ENCODE results near the gene TIAM2. TPM values are rescaled to one million over a fixed set of nuclear protein-coding genes. Genes with fewer than 3 reads are reported as not detected.

The TIAM2 gene
- total RNA-seq, 1 donor from 2014 or later, result 5.9 TPM

DNA sequence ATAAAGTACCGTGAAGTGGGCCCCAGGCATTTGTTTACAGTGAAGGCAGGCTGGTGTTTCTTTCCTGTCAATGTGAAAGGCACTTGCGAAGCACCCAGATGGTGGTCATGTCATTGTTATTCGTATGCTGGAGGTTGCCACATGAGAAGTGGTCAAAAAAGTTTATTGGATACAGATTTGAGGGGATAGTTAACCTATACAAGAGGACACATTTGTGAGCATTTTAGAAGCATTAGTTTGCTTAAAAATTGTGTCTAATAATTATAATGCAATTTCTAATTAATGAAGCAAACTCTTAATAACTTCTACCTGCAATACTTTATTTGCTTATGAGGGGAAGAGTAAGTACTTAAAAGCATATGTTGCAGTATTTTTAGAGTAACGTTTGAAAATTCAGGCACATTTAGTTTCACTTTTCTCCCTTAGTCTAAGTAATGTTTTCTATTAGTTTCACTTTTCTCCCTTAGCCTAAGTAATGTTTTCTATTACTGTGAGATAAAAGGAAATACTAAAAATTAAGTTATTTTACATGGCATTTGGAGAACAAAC, 148.0 kb downstream of the TIAM2 start:
- intact Hi-C loops (cut with DNase I), result no loop called here
- H3K27ac ChIP-seq, result no peak overlapping the region

DNA sequence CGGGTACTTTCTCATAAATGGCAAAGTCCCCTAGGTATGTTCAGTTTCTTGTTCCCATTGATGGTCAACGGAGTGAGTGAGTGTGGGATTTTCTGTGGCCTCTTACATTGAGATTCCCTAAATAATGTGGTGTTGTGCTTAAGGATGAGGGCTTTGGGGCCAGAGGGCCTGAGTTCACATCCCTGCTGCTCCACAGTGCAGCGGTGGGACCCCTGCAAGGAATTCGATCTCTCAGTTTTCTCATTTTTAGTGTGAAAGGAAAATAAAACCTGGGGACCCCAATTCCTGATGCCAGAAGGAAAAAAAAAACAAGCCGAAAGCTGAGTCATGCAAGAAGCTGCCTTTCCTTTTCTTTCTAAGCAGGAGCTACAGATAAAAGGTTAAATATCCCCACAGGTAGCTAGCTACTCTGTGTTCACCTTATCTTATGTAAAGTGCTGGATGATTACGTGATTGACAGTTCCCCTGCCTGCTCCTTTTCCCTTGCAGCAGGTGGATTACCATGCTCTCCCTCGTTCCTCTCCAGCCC, 148.5 kb downstream of the TIAM2 start:
- Histone ChIP-seq H3K27me3 (ENCODE audit: low read depth) (no peaks in the 10 kb centered on the region), H3K4me1 (peaks cover 15% of the 10 kb centered on the region), H3K9me3 (no peaks in the 10 kb centered on the region), H3K27ac (peak overlapping the region; percentile 31), H3K4me3 (peak overlapping the region; percentile 0), H3K36me3 (no peaks in the 10 kb centered on the region)
- TF ChIP-seq, protein P1, sequence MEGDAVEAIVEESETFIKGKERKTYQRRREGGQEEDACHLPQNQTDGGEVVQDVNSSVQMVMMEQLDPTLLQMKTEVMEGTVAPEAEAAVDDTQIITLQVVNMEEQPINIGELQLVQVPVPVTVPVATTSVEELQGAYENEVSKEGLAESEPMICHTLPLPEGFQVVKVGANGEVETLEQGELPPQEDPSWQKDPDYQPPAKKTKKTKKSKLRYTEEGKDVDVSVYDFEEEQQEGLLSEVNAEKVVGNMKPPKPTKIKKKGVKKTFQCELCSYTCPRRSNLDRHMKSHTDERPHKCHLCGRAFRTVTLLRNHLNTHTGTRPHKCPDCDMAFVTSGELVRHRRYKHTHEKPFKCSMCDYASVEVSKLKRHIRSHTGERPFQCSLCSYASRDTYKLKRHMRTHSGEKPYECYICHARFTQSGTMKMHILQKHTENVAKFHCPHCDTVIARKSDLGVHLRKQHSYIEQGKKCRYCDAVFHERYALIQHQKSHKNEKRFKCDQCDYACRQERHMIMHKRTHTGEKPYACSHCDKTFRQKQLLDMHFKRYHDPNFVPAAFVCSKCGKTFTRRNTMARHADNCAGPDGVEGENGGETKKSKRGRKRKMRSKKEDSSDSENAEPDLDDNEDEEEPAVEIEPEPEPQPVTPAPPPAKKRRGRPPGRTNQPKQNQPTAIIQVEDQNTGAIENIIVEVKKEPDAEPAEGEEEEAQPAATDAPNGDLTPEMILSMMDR (IDR thresholded peaks at IDR 0.05), result no peak
- ATAC-seq (no peak), DNase-seq (no peak)
- intact Hi-C loops (cut with DNase I), result no loop called here

More for the DNA sequence above, 148.0 kb downstream of the TIAM2 start:
- TF ChIP-seq, protein P1 (IDR thresholded peaks at IDR 0.05), result no peak
- Histone ChIP-seq H3K36me3 (no peaks in the 10 kb centered on the region), H3K27me3 (ENCODE audit: low read depth) (no peaks in the 10 kb centered on the region), H3K4me3 (peak overlapping the region; percentile 0), H3K4me1 (peaks cover 15% of the 10 kb centered on the region), H3K9me3 (no peaks in the 10 kb centered on the region)
- no peak for ATAC-seq
- DNase-seq, result no peak

DNA sequence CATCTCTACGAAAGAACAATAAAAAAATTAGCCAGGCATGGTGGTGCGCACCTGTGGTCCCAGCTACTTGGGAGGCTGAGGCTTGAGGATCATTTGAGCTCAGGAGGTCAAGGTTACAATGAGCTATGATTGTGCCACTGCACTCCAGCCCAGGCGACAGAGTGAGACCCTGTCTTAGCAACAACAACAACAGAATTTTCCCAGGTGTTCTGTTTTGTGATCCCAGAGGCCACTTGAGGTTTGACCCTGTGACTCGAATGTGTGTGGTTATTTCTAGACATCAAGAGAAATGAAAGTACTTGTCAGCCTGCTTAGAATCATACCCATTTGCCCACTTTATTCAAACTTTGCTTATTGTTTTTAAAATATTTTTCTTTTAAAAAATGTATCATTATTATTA, 151.1 kb downstream of the TIAM2 start:
- TF ChIP-seq, protein P1 (IDR thresholded peaks at IDR 0.05), result no peak
- no peaks in the 10 kb centered on the region for H3K36me3 ChIP-seq
- DNase-seq, result no peak
- H3K9me3 ChIP-seq, result no peaks in the 10 kb centered on the region
- no peak overlapping the region for H3K4me3 ChIP-seq
- intact Hi-C loops (cut with DNase I), result no loop called here
- ATAC-seq, result no peak
- H3K27me3 ChIP-seq (ENCODE audit: low read depth), result no peaks in the 10 kb centered on the region
- peaks cover 15% of the 10 kb centered on the region for H3K4me1 ChIP-seq
- no peak overlapping the region for H3K27ac ChIP-seq

DNA sequence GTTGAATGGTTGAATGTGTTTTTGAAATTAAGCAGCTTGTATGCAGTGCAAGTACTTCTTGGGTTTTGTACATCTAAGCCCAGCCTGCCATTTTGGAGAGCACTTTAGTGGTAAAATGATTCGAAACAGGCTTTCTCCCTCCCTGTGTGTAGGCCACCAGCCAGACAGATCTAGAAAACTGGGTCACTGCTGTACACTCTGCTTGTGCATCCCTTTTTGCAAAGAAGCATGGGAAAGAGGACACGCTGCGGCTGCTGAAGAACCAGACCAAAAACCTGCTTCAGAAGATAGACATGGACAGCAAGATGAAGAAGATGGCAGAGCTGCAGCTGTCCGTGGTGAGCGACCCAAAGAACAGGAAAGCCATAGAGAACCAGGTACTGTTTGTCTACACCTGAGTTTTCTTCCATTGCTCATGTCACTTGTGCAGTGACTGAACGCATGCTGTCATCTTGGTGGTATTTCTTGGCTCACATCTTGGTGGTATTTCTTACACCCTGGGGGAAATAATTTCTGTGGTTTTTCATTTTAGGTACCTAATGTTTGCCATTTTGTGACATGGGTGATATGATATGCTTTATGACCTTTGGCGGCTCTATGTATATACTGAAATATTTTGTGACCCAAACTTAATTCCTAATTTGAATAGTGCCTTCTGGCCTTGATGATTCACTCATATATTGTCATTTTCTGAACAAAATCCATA, 153.0 kb downstream of the TIAM2 start:
- no peak overlapping the region for H3K4me3 ChIP-seq
- no peak for DNase-seq
- peaks cover 8% of the 10 kb centered on the region for H3K4me1 ChIP-seq
- H3K27me3 ChIP-seq (ENCODE audit: low read depth), result no peaks in the 10 kb centered on the region
- TF ChIP-seq, protein P1 (IDR thresholded peaks at IDR 0.05), result no peak
- no peak for ATAC-seq
- no peak overlapping the region for H3K27ac ChIP-seq
- H3K9me3 ChIP-seq, result no peaks in the 10 kb centered on the region
- no peaks in the 10 kb centered on the region for H3K36me3 ChIP-seq
- intact Hi-C loops (cut with DNase I), result no loop called here

DNA sequence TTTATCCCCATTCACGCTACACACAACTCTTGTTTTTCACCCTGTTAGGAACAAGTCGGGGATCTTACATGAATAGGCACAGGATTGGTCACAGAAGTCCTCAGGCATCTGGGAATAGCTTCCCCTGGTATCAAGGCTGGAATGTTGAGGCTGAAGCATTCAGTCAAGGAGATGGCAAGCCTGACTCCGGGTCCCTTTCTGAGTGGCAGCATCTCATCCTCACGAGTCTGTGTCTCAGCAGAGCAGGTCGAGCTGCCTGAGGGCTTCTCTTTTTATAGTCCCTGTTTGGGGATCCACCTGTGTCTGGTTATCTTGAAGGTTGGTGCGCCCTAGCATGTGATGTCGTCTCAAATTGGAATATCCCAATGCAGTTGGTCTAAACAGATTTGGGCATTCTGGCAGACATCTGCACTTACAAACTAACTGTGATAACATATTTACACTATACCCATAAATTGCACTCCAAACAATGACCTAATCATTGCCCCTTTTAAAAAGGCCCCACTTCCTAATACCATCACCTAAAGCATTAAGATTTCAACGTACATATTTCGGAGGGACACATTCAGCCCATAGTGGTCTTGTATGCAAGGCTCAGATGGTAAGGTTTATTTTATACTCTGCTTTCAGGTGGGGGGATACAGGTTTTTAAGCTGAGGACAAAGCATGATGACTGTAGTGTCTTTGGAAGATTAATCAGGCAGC, 156.0 kb downstream of the TIAM2 start:
- intact Hi-C loops (cut with DNase I), result no loop called here
- Histone ChIP-seq H3K27ac (no peak overlapping the region), H3K4me1 (no peaks in the 10 kb centered on the region), H3K36me3 (no peaks in the 10 kb centered on the region), H3K27me3 (ENCODE audit: low read depth) (no peaks in the 10 kb centered on the region), H3K9me3 (no peaks in the 10 kb centered on the region), H3K4me3 (no peak overlapping the region)
- no peak for DNase-seq
- no peak for ATAC-seq
- TF ChIP-seq, protein P1 (IDR thresholded peaks at IDR 0.05), result no peak

Measured in lower lobe of right lung (tissue), 2 donors.